ENCODE measurements around the gene ADAMTS3. TPM values are rescaled to one million over a fixed set of nuclear protein-coding genes. Genes with fewer than 3 reads are reported as not detected.

Gene ADAMTS3
- total and polyA plus RNA-seq, 5 donors from 2014 or later, result 0.34 TPM; not detected in 4

- no peak for DNase-seq
- H3K4me3 Mint-ChIP-seq, result no peak overlapping the region
- no peak overlapping the region for H3K4me3 ChIP-seq (ENCODE audit: low read depth, low read length)
- no peak overlapping the region for H3K27ac Mint-ChIP-seq
- H3K9me3 Mint-ChIP-seq, result no peaks in the 10 kb centered on the region
- no peak for ATAC-seq (ENCODE audit: low read depth in 2 of 2)
- H3K4me1 Mint-ChIP-seq, result no peaks in the 10 kb centered on the region
- no peaks in the 10 kb centered on the region for H3K9me3 ChIP-seq (ENCODE audit: control insufficient read depth in 2 of 2, low read length in 2 of 2)
- H3K27ac ChIP-seq (ENCODE audit: insufficient read depth, low read length, poor library complexity, severe bottlenecking), result no peak overlapping the region
- H3K36me3 ChIP-seq (ENCODE audit: control insufficient read depth, insufficient read depth, low read length), result no peaks in the 10 kb centered on the region
- no peaks in the 10 kb centered on the region for H3K36me3 Mint-ChIP-seq
- no peaks in the 10 kb centered on the region for H3K4me1 ChIP-seq (ENCODE audit: control insufficient read depth, insufficient read depth, low read length, poor library complexity, severe bottlenecking)
- H3K27me3 ChIP-seq (ENCODE audit: control insufficient read depth, insufficient read depth, low read length), result no peaks in the 10 kb centered on the region
- H3K27me3 Mint-ChIP-seq, result no peaks in the 10 kb centered on the region
Observed at GRCh38 chr4:72313121-72313520, 255.9 kb downstream of the ADAMTS3 start.

- Mint-ChIP-seq H3K36me3 (no peaks in the 10 kb centered on the region), H3K9me3 (no peaks in the 10 kb centered on the region), H3K4me3 (no peak overlapping the region), H3K4me1 (no peaks in the 10 kb centered on the region), H3K27ac (no peak overlapping the region), H3K27me3 (no peaks in the 10 kb centered on the region)
- ATAC-seq (ENCODE audit: low read depth in 2 of 2) (no peak), DNase-seq (no peak)
- Histone ChIP-seq H3K36me3 (ENCODE audit: control insufficient read depth, insufficient read depth, low read length) (no peaks in the 10 kb centered on the region), H3K27ac (ENCODE audit: insufficient read depth, low read length, poor library complexity, severe bottlenecking) (no peak overlapping the region), H3K9me3 (ENCODE audit: control insufficient read depth in 2 of 2, low read length in 2 of 2) (no peaks in the 10 kb centered on the region), H3K27me3 (ENCODE audit: control insufficient read depth, insufficient read depth, low read length) (no peaks in the 10 kb centered on the region), H3K4me1 (ENCODE audit: control insufficient read depth, insufficient read depth, low read length, poor library complexity, severe bottlenecking) (no peaks in the 10 kb centered on the region), H3K4me3 (ENCODE audit: low read depth, low read length) (no peak overlapping the region)
Observed at GRCh38 chr4:72312032-72312650, 256.9 kb downstream of the ADAMTS3 start.

GRCh38 chr4:72311291-72311690, 257.7 kb downstream of the ADAMTS3 start:
- H3K4me3 Mint-ChIP-seq, result no peak overlapping the region
- H3K9me3 Mint-ChIP-seq, result no peaks in the 10 kb centered on the region
- no peak overlapping the region for H3K4me3 ChIP-seq (ENCODE audit: low read depth, low read length)
- H3K27me3 ChIP-seq (ENCODE audit: control insufficient read depth, insufficient read depth, low read length), result no peaks in the 10 kb centered on the region
- no peak overlapping the region for H3K27ac ChIP-seq (ENCODE audit: insufficient read depth, low read length, poor library complexity, severe bottlenecking)
- no peak overlapping the region for H3K27ac Mint-ChIP-seq
- no peaks in the 10 kb centered on the region for H3K4me1 Mint-ChIP-seq
- H3K36me3 ChIP-seq (ENCODE audit: control insufficient read depth, insufficient read depth, low read length), result no peaks in the 10 kb centered on the region
- H3K9me3 ChIP-seq (ENCODE audit: control insufficient read depth in 2 of 2, low read length in 2 of 2), result no peaks in the 10 kb centered on the region
- H3K4me1 ChIP-seq (ENCODE audit: control insufficient read depth, insufficient read depth, low read length, poor library complexity, severe bottlenecking), result no peaks in the 10 kb centered on the region
- no peak for DNase-seq
- no peaks in the 10 kb centered on the region for H3K27me3 Mint-ChIP-seq
- no peak for ATAC-seq (ENCODE audit: low read depth in 2 of 2)
- H3K36me3 Mint-ChIP-seq, result no peaks in the 10 kb centered on the region

- Histone ChIP-seq H3K4me1 (ENCODE audit: control insufficient read depth, insufficient read depth, low read length, poor library complexity, severe bottlenecking) (no peaks in the 10 kb centered on the region), H3K36me3 (ENCODE audit: control insufficient read depth, insufficient read depth, low read length) (no peaks in the 10 kb centered on the region), H3K9me3 (ENCODE audit: control insufficient read depth in 2 of 2, low read length in 2 of 2) (no peaks in the 10 kb centered on the region), H3K27ac (ENCODE audit: insufficient read depth, low read length, poor library complexity, severe bottlenecking) (no peak overlapping the region), H3K4me3 (ENCODE audit: low read depth, low read length) (no peak overlapping the region), H3K27me3 (ENCODE audit: control insufficient read depth, insufficient read depth, low read length) (no peaks in the 10 kb centered on the region)
- H3K9me3 Mint-ChIP-seq, result no peaks in the 10 kb centered on the region
- no peak overlapping the region for H3K4me3 Mint-ChIP-seq
- H3K36me3 Mint-ChIP-seq, result no peaks in the 10 kb centered on the region
- no peaks in the 10 kb centered on the region for H3K27me3 Mint-ChIP-seq
- no peak for DNase-seq
- ATAC-seq (ENCODE audit: low read depth in 2 of 2), result no peak
- H3K27ac Mint-ChIP-seq, result no peak overlapping the region
- no peaks in the 10 kb centered on the region for H3K4me1 Mint-ChIP-seq
Observed at GRCh38 chr4:72305620-72306019, 263.4 kb downstream of the ADAMTS3 start.

GRCh38 chr4:72305080-72305479, 263.9 kb downstream of the ADAMTS3 start:
- ATAC-seq (ENCODE audit: low read depth in 2 of 2), result no peak
- Histone ChIP-seq H3K4me3 (ENCODE audit: low read depth, low read length) (no peak overlapping the region), H3K27ac (ENCODE audit: insufficient read depth, low read length, poor library complexity, severe bottlenecking) (no peak overlapping the region), H3K36me3 (ENCODE audit: control insufficient read depth, insufficient read depth, low read length) (no peaks in the 10 kb centered on the region), H3K4me1 (ENCODE audit: control insufficient read depth, insufficient read depth, low read length, poor library complexity, severe bottlenecking) (no peaks in the 10 kb centered on the region), H3K9me3 (ENCODE audit: control insufficient read depth in 2 of 2, low read length in 2 of 2) (no peaks in the 10 kb centered on the region), H3K27me3 (ENCODE audit: control insufficient read depth, insufficient read depth, low read length) (no peaks in the 10 kb centered on the region)
- H3K9me3 Mint-ChIP-seq, result no peaks in the 10 kb centered on the region
- no peak overlapping the region for H3K27ac Mint-ChIP-seq
- no peaks in the 10 kb centered on the region for H3K4me1 Mint-ChIP-seq
- H3K4me3 Mint-ChIP-seq, result no peak overlapping the region
- DNase-seq, result no peak
- no peaks in the 10 kb centered on the region for H3K27me3 Mint-ChIP-seq
- H3K36me3 Mint-ChIP-seq, result no peaks in the 10 kb centered on the region

GRCh38 chr4:72302981-72303704, 265.9 kb downstream of the ADAMTS3 start:
- DNase-seq (peak; percentile 2 to 48 (median 42)), ATAC-seq (ENCODE audit: low read depth in 2 of 2) (peak; percentile 42 to 43)
- no peaks in the 10 kb centered on the region for H3K36me3 Mint-ChIP-seq
- no peak overlapping the region for H3K27ac ChIP-seq (ENCODE audit: insufficient read depth, low read length, poor library complexity, severe bottlenecking)
- H3K4me3 Mint-ChIP-seq, result no peak overlapping the region
- no peaks in the 10 kb centered on the region for H3K36me3 ChIP-seq (ENCODE audit: control insufficient read depth, insufficient read depth, low read length)
- H3K9me3 ChIP-seq (ENCODE audit: control insufficient read depth in 2 of 2, low read length in 2 of 2), result no peaks in the 10 kb centered on the region
- H3K4me3 ChIP-seq (ENCODE audit: low read depth, low read length), result no peak overlapping the region
- no peaks in the 10 kb centered on the region for H3K4me1 Mint-ChIP-seq
- H3K27ac Mint-ChIP-seq, result no peak overlapping the region
- no peaks in the 10 kb centered on the region for H3K9me3 Mint-ChIP-seq
- H3K4me1 ChIP-seq (ENCODE audit: control insufficient read depth, insufficient read depth, low read length, poor library complexity, severe bottlenecking), result no peaks in the 10 kb centered on the region
- no peaks in the 10 kb centered on the region for H3K27me3 Mint-ChIP-seq
- no peaks in the 10 kb centered on the region for H3K27me3 ChIP-seq (ENCODE audit: control insufficient read depth, insufficient read depth, low read length)

- Mint-ChIP-seq H3K36me3 (no peaks in the 10 kb centered on the region), H3K4me1 (no peaks in the 10 kb centered on the region), H3K9me3 (peaks cover 0 to 2% (median 0%) of the 10 kb centered on the region in 7 donors), H3K4me3 (no peak overlapping the region), H3K27me3 (peaks cover 4% of the 10 kb centered on the region), H3K27ac (no peak overlapping the region)
- Histone ChIP-seq H3K4me1 (ENCODE audit: control insufficient read depth, insufficient read depth, low read length, poor library complexity, severe bottlenecking) (no peaks in the 10 kb centered on the region), H3K36me3 (ENCODE audit: control insufficient read depth, insufficient read depth, low read length) (no peaks in the 10 kb centered on the region), H3K27me3 (ENCODE audit: control insufficient read depth, insufficient read depth, low read length) (no peaks in the 10 kb centered on the region), H3K27ac (ENCODE audit: insufficient read depth, low read length, poor library complexity, severe bottlenecking) (no peak overlapping the region), H3K9me3 (ENCODE audit: control insufficient read depth in 2 of 2, low read length in 2 of 2) (no peaks in the 10 kb centered on the region), H3K4me3 (ENCODE audit: low read depth, low read length) (no peak overlapping the region)
- ATAC-seq (ENCODE audit: low read depth in 2 of 2) (no peak), DNase-seq (no peak)
Observed at GRCh38 chr4:72301759-72302158, 267.3 kb downstream of the ADAMTS3 start.

- ATAC-seq (ENCODE audit: low read depth in 2 of 2), result no peak
- H3K4me3 Mint-ChIP-seq, result no peak overlapping the region
Observed at GRCh38 chr4:72300126-72300525, 268.9 kb downstream of the ADAMTS3 start.

More at GRCh38 chr4:72300126-72300525, 268.9 kb downstream of the ADAMTS3 start:
- Histone ChIP-seq H3K36me3 (ENCODE audit: control insufficient read depth, insufficient read depth, low read length) (no peaks in the 10 kb centered on the region), H3K4me1 (ENCODE audit: control insufficient read depth, insufficient read depth, low read length, poor library complexity, severe bottlenecking) (no peaks in the 10 kb centered on the region), H3K9me3 (ENCODE audit: control insufficient read depth in 2 of 2, low read length in 2 of 2) (no peaks in the 10 kb centered on the region), H3K27me3 (ENCODE audit: control insufficient read depth, insufficient read depth, low read length) (no peaks in the 10 kb centered on the region), H3K27ac (ENCODE audit: insufficient read depth, low read length, poor library complexity, severe bottlenecking) (no peak overlapping the region), H3K4me3 (ENCODE audit: low read depth, low read length) (no peak overlapping the region)
- Mint-ChIP-seq H3K4me1 (peaks cover 0 to 3% (median 0%) of the 10 kb centered on the region in 4 donors), H3K27me3 (peaks cover 4% of the 10 kb centered on the region), H3K9me3 (peaks cover 0 to 2% (median 0%) of the 10 kb centered on the region in 7 donors), H3K36me3 (no peaks in the 10 kb centered on the region), H3K27ac (no peak overlapping the region)
- no peak for DNase-seq
